Neural cell (in vitro differentiated cells): Measurements from ENCODE around the gene SLC47A1. TPM values are rescaled to one million over a fixed set of nuclear protein-coding genes. Genes with fewer than 3 reads are reported as not detected.

Experiments used
- H2AFZ ChIP-seq: fragments of 200-600, 300-800 bp; sonication (generic), shearing (Covaris generic); 2 replicates; pipeline ENCODE4 v1.6.0; 2014; ENCODE audit warnings: low read depth, mild to moderate bottlenecking, antibody characterized with exemption, low read length, moderate library complexity
- H3F3A ChIP-seq: fragments of 200-600 bp; shearing (Covaris generic); 2 replicates; pipeline ENCODE4 v1.6.1; 2016; ENCODE audit warnings: mild to moderate bottlenecking, moderate library complexity, mixed read lengths, antibody characterized with exemption, low read length; ENCODE audit not compliant: insufficient read depth, poor library complexity, severe bottlenecking
- H3K27ac ChIP-seq: fragments of 200-600, 300-800 bp; sonication (generic), shearing (Covaris generic); 2 replicates; pipeline ENCODE4 v1.5.1; 2014; ENCODE audit warnings: mild to moderate bottlenecking, low read length, moderate library complexity
- H3K27me3 ChIP-seq: fragments of 300-800, 200-600 bp; sonication (generic), shearing (Covaris generic); 2 replicates; pipeline ENCODE4 v1.6.0; 2014; ENCODE audit warnings: mild to moderate bottlenecking, low read depth, low read length, moderate library complexity; ENCODE audit not compliant: insufficient read depth
- H3K36me3 ChIP-seq: fragments of 300-800, 200-600 bp; sonication (generic), shearing (Covaris generic); 2 replicates; pipeline ENCODE4 v1.5.1; 2014; ENCODE audit warnings: mild to moderate bottlenecking, antibody characterized with exemption, low read length, moderate library complexity; ENCODE audit not compliant: insufficient read depth
- H3K4me2 ChIP-seq: fragments of 300-800, 200-600 bp; sonication (generic), shearing (Covaris generic); 2 replicates; pipeline ENCODE4 v1.6.0; 2014; ENCODE audit warnings: mild to moderate bottlenecking, low read length
- H3K4me3 ChIP-seq: fragments of 300-800, 200-600 bp; sonication (generic), shearing (Covaris generic); 2 replicates; pipeline ENCODE4 v1.5.1; 2014; ENCODE audit warnings: mild to moderate bottlenecking, low read length, moderate library complexity
- H3K79me2 ChIP-seq: fragments of 200-600 bp; shearing (Covaris generic); replicated peaks from 2 replicates; pipeline ENCODE4 v1.6.0; 2014; ENCODE audit warnings: mild to moderate bottlenecking, low read length, moderate library complexity; ENCODE audit not compliant: insufficient read depth
- H3K9ac ChIP-seq: fragments of 300-800, 200-600 bp; sonication (generic), shearing (Covaris generic); 2 replicates; pipeline ENCODE4 v1.6.1; 2016; ENCODE audit warnings: mild to moderate bottlenecking, low read length, mixed read lengths
- H3K9me2 ChIP-seq: fragments of 200-600 bp; shearing (Covaris generic); 2 replicates; pipeline ENCODE4 v1.6.1; 2016; ENCODE audit warnings: mild to moderate bottlenecking, low read length, mixed read lengths; ENCODE audit not compliant: insufficient read depth
- H3K9me3 ChIP-seq: fragments of 200-600, 300-800 bp; sonication (generic), shearing (Covaris generic); 2 replicates; pipeline ENCODE4 v1.6.1; 2016; ENCODE audit warnings: mild to moderate bottlenecking, mixed run types, low read length, moderate library complexity, mixed read lengths
- H4K20me1 ChIP-seq: fragments of 200-600 bp; shearing (Covaris generic); 2 replicates; pipeline ENCODE4 v1.6.1; 2016; ENCODE audit warnings: mild to moderate bottlenecking, mixed run types; ENCODE audit not compliant: insufficient read depth
- EP300 ChIP-seq: fragments of 450-650 bp; conservative IDR thresholded peaks from 2 replicates; pipeline ENCODE4 v1.6.1; 2014; ENCODE audit warnings: antibody characterized with exemption, mild to moderate bottlenecking, moderate library complexity; ENCODE audit not compliant: poor library complexity, severe bottlenecking
- EZH2 ChIP-seq: fragments of 200-600, 300-800 bp; shearing (Covaris generic), sonication (generic); IDR thresholded peaks from 2 replicates; pipeline ENCODE4 v1.6.1; 2014; ENCODE audit warnings: antibody characterized with exemption, low read length, borderline replicate concordance, mild to moderate bottlenecking; ENCODE audit not compliant: insufficient read depth, poor library complexity, severe bottlenecking
- MXI1 ChIP-seq: fragments of 450-650 bp; conservative IDR thresholded peaks from 2 replicates; pipeline ENCODE4 v1.6.1; 2014; ENCODE audit warnings: antibody characterized with exemption, mild to moderate bottlenecking; ENCODE audit not compliant: poor library complexity, severe bottlenecking
- POLR2AphosphoS5 ChIP-seq: IDR thresholded peaks from 2 replicates; pipeline ENCODE4 v1.6.1; 2012
- RAD21 ChIP-seq: fragments of 450-650 bp; conservative IDR thresholded peaks from 2 replicates; pipeline ENCODE4 v1.6.1; 2014; ENCODE audit warnings: antibody characterized with exemption, mild to moderate bottlenecking, moderate library complexity
- SMC3 ChIP-seq: fragments of 450-650 bp; conservative IDR thresholded peaks from 2 replicates; pipeline ENCODE4 v1.6.1; 2014; ENCODE audit warnings: antibody characterized with exemption, mild to moderate bottlenecking, moderate library complexity; ENCODE audit not compliant: poor library complexity
- TAF1 ChIP-seq: IDR thresholded peaks from 2 replicates; pipeline ENCODE4 v1.6.1; 2012; ENCODE audit warnings: low read depth
- polyA minus RNA-seq: library from RNA; depleted of rRNA, polyadenylated mRNA; stranded (reverse); fragments of >200 nt; gene quantifications from 2 replicates; pipeline ENCODE4 v1.2.3, GENCODE V29; 2014
- polyA plus RNA-seq: library from polyadenylated mRNA; depleted of rRNA; stranded (reverse); fragments of >200 nt; gene quantifications from 2 replicates; pipeline ENCODE4 v1.2.3, GENCODE V29; 2014
- TF ChIP-seq, protein P1 (sequence below): fragments of 450-650 bp; IDR thresholded peaks from 2 replicates; pipeline ENCODE4 v1.5.1; 2014; ENCODE audit warnings: antibody characterized with exemption, mild to moderate bottlenecking, moderate library complexity; ENCODE audit not compliant: poor library complexity, severe bottlenecking
- TF ChIP-seq, protein P2 (sequence below): IDR thresholded peaks from 2 replicates; pipeline ENCODE4 v1.6.1; 2012; ENCODE audit warnings: borderline replicate concordance

The SLC47A1 gene, protein sequence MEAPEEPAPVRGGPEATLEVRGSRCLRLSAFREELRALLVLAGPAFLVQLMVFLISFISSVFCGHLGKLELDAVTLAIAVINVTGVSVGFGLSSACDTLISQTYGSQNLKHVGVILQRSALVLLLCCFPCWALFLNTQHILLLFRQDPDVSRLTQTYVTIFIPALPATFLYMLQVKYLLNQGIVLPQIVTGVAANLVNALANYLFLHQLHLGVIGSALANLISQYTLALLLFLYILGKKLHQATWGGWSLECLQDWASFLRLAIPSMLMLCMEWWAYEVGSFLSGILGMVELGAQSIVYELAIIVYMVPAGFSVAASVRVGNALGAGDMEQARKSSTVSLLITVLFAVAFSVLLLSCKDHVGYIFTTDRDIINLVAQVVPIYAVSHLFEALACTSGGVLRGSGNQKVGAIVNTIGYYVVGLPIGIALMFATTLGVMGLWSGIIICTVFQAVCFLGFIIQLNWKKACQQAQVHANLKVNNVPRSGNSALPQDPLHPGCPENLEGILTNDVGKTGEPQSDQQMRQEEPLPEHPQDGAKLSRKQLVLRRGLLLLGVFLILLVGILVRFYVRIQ
- polyA plus RNA-seq = not detected in 2 replicates
- polyA minus RNA-seq = not detected in 2 replicates

DNA sequence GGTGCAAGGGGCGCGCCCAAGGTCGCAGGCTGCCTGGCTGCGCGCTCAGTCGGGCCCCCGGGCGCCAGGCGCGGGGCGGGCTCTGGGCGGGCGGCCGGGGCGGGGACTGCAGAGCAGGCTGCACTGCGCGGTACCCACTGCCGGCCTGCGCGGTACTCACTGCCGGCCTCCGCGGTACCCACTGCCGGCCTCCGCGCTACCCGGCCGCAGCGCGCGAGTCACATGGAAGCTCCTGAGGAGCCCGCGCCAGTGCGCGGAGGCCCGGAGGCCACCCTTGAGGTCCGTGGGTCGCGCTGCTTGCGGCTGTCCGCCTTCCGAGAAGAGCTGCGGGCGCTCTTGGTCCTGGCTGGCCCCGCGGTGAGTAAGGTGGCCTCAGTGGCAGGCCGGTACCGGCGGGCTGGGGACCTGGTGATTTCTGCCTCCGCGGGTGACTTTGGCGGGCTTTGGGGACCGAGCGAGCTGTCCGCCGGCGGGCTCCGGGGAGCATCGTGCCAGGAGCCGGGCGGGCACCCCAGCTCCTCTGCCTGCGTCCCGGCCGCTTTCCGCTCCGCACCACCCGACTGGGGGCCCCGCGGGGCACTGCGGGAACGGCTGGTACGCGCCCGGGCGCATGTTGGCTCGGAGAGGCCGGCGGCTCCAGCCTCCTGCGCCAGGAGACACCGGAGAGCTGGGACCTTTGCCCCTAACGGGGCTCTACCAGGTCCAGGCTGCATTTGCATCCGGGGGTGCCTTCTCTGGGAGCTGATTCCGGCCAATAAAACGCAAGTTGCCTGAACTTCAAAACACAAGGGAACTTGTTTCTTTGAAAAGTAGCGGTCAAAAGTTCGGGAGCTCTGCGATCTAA, at the start of gene SLC47A1:
Gene SLC47A1, plus strand, starts transcription at position 137 of the 844 bp plus-strand sequence. Its CDS starts 86 bp downstream, at position 223.
- H2AFZ ChIP-seq = no peak within 1 kb of the TSS
- no peaks in the 10 kb centered on the region for H3F3A ChIP-seq
- H3K27ac ChIP-seq = no peak within 1 kb of the TSS
- peak within 1 kb of the TSS; percentile 44 for H3K4me2 ChIP-seq
- H3K4me3 ChIP-seq = peak within 1 kb of the TSS; percentile 63
- no peaks in the 10 kb centered on the region for H3K9me3 ChIP-seq
- no peaks in the 10 kb centered on the region for H3K36me3 ChIP-seq
- H3K9ac ChIP-seq = no peak within 1 kb of the TSS
- H4K20me1 ChIP-seq = no peaks in the 10 kb centered on the region
- no peaks in the 10 kb centered on the region for H3K79me2 ChIP-seq
- H3K27me3 ChIP-seq = peaks cover 35% of the 10 kb centered on the region
- H3K9me2 ChIP-seq = no peaks in the 10 kb centered on the region
- no peak for TF ChIP-seq RAD21
- TF ChIP-seq EZH2 = peak; percentile 44

DNA sequence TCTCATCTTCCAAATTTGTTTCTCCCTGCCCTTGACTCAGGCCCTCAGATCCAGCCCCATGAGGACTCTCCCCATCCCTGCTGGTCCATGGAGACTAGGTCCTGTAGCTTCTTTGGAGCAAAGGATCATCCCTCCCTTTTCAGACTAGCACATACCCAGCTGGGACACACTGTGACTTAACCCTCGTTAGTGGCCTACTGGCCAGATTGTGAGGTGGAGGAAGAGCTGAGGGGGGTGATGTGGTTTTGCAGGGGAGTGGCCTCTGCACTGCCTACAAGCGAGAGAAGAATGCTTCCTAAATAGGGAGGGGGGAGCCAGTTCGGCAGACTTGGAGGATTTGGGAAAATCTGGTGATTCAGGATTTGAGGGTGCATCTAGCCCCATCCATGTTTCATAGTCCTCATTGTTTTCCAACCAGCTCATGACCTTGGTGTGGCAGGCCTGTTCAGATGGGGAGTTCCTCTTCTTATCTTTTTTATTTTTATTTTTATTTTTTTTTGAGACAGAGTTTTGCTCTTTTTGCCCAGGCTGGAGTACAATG, 47.8 kb upstream of the SLC47A1 start:
- Histone ChIP-seq H3F3A (no peaks in the 10 kb centered on the region), H3K27me3 (no peaks in the 10 kb centered on the region), H3K9me3 (no peaks in the 10 kb centered on the region), H3K36me3 (no peaks in the 10 kb centered on the region), H3K9ac (no peak overlapping the region), H2AFZ (no peak overlapping the region), H3K79me2 (no peaks in the 10 kb centered on the region), H4K20me1 (no peaks in the 10 kb centered on the region), H3K27ac (no peak overlapping the region), H3K9me2 (no peaks in the 10 kb centered on the region), H3K4me3 (no peak overlapping the region), H3K4me2 (no peak overlapping the region)
- TF ChIP-seq SMC3 (no peak), RAD21 (no peak), POLR2AphosphoS5 (no peak), EZH2 (no peak), TAF1 (no peak), EP300 (no peak), MXI1 (no peak)
- TF ChIP-seq, protein P1, sequence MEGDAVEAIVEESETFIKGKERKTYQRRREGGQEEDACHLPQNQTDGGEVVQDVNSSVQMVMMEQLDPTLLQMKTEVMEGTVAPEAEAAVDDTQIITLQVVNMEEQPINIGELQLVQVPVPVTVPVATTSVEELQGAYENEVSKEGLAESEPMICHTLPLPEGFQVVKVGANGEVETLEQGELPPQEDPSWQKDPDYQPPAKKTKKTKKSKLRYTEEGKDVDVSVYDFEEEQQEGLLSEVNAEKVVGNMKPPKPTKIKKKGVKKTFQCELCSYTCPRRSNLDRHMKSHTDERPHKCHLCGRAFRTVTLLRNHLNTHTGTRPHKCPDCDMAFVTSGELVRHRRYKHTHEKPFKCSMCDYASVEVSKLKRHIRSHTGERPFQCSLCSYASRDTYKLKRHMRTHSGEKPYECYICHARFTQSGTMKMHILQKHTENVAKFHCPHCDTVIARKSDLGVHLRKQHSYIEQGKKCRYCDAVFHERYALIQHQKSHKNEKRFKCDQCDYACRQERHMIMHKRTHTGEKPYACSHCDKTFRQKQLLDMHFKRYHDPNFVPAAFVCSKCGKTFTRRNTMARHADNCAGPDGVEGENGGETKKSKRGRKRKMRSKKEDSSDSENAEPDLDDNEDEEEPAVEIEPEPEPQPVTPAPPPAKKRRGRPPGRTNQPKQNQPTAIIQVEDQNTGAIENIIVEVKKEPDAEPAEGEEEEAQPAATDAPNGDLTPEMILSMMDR = no peak
- TF ChIP-seq, protein P2, sequence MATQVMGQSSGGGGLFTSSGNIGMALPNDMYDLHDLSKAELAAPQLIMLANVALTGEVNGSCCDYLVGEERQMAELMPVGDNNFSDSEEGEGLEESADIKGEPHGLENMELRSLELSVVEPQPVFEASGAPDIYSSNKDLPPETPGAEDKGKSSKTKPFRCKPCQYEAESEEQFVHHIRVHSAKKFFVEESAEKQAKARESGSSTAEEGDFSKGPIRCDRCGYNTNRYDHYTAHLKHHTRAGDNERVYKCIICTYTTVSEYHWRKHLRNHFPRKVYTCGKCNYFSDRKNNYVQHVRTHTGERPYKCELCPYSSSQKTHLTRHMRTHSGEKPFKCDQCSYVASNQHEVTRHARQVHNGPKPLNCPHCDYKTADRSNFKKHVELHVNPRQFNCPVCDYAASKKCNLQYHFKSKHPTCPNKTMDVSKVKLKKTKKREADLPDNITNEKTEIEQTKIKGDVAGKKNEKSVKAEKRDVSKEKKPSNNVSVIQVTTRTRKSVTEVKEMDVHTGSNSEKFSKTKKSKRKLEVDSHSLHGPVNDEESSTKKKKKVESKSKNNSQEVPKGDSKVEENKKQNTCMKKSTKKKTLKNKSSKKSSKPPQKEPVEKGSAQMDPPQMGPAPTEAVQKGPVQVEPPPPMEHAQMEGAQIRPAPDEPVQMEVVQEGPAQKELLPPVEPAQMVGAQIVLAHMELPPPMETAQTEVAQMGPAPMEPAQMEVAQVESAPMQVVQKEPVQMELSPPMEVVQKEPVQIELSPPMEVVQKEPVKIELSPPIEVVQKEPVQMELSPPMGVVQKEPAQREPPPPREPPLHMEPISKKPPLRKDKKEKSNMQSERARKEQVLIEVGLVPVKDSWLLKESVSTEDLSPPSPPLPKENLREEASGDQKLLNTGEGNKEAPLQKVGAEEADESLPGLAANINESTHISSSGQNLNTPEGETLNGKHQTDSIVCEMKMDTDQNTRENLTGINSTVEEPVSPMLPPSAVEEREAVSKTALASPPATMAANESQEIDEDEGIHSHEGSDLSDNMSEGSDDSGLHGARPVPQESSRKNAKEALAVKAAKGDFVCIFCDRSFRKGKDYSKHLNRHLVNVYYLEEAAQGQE = no peak
